Fibroblast of skin of left biceps (primary cell): ENCODE measurements around the gene OR52N5.
A peak's percentile ranks its signal among the peaks of the same experiment; 100 is the strongest.

Experiments
- DNase-seq, 2 experiments: peaks; one replicate each; pipeline ENCODE4 v3.0.0-alpha.2; 2013; ENCODE audit warnings: low read depth in 2 of 2

OR52N5 gene

DNA sequence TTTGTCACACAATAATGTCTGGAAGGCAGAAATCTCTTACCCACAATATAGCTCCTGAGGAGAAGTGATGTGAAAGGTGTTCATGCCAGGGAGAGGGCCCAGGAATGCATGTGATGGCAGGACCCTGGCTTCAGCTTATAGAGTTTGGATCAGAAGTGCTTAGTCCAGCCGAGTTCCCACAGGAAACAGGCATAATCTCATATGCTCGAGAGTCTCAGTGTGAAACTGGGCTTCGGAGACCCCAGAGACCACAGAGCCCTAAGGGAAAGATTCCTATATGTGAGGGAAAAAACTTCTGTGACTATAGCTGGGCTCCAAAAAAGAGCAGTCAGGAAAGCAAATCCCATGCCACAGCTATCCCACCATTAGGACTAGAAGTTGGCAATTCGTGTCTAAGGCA, at the start of gene OR52N5:
OR52N5 (minus strand) TSS at position 101 of the 400 bp plus-strand sequence. CDS start 4,721 bp downstream, outside the sequence.
- no peak for DNase-seq

DNA sequence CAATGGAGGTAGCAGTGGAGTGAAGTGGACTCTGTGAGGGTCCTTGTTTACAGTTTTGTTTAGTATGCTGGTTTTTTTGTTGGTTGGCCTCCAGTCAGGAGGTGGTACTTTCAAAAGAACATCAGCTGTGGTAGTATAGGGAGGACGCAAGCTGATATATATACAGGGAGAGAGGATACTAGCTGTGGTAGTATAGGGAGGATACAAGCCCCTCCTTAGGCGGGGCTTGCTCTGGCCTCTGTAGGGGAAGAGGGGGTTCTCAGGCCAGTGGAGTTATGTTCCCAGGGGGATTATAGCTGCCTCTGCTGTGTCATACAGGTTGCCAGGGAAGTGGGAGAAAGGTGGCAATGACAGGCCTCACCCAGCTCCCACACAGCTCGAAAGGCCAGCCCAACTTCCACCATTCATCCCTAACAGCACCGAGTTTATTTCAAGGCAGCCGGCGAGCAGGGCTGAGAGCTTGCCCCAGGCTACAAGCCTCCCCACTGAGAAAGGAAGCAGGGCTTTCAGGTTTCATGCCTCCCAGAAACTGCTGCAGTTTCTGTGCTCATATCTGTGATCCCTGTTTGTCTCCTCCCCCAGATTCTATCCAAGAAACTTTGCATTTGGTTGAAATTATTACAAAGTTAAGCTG, 48.2 kb upstream of the OR52N5 start:
- no peak for DNase-seq

DNA sequence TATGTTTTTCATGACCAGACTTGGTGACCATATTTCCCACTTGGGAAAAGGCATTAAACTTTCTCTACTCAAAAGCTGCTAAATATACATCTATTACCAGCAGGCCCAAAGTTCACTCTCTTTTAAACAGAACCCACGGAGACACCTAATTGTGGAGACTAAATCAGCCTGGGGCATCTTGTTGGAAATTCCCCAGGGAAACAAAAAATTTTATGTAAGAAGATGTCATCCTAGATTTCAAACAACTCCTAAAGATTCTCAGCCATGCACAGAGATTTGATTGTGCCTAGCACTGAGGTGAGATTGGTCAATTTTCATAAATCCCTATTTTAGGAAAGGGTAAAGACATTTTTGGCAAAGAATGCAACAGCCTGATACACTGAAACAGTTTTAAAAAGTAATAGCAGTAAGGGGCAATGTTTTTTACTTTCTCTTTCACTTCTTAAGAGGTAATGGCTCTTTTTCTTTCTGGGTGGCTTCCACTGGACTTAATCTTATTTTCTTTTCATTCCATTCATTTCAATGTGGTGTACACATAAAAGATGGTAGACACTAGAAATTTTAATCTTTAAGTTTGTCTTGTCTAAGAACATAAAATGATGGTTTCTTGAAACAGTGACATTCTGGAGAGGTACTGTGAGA, 35.2 kb upstream of the OR52N5 start:
- no peak for DNase-seq

DNA sequence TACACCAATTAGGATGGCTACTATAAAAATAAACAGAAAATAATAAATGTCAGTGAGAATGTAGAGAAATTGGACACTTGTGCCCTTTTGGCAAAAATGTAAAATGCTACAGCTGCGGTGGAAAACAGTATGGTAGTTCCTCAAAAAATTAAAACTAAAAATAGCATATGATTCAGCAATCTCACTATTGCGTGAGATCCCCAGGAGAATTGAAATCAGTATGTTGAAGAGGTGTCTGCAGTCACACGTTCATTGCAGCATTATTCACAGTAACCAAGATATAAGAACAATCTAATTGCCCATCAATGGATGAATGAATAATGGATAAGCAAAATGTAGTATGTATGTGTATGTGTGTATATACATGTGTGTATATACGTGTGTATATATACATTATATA, 32.4 kb upstream of the OR52N5 start:
- no peak for DNase-seq

DNA sequence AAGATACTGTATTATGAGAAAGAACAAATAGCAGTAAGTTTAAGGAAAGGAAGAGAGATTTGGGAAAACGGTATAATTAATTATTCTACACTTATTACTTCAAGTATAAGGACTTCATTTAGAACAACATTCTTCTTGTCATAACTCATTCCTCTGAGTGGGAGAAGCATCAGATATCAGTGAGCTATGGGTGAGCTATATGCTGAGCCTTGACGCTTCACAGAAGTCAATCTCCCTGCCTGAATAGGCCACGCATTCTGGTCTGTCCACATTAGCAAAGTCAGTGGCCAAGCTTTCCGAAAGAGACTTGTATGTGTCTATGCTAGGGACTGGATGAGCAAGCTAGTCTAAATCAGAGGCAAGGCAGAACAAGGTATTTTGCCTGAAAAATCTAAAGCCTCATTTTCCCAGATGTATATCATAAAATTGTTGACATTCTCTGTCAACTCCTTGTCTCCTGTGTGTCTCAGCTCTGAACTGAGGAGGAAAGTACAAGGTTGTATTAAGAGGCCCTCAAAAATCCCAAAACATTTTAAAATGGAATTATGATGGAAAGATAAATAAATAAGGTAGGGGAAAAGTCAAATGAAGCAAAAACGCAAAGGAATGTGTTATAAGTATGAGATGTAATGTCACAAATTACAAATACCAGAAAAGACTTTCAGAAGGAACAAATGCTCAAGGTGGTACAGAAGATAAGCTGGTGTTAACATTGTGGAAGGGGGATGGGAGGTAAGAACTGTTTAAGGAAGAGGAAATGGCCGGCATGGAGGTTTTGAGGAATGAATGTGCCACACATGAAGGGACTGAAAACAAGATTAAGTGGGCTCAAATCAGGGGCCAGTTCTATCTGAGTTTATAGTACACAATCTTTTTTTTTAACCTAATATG, 27.0 kb upstream of the OR52N5 start:
- no peak for DNase-seq

DNA sequence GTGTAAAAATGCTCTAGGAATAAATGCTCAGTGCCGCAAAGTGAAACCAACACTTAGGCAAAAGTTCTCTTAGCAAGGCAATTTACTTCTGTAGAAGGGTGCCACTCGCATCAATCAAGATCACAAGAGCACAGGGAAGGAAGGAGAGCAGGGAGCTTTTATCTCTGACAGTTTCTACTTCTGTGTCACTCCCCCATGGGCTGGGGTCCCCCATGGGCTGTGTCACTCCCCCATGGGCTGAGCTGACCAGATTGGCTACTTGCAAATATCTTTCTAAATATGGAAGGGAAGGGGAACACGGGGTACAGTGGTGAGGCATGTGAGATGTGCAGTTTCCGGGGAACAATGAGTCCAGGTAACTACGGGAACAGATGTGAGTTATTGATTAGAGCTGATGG, 26.0 kb upstream of the OR52N5 start:
- DNase-seq = no peak

DNA sequence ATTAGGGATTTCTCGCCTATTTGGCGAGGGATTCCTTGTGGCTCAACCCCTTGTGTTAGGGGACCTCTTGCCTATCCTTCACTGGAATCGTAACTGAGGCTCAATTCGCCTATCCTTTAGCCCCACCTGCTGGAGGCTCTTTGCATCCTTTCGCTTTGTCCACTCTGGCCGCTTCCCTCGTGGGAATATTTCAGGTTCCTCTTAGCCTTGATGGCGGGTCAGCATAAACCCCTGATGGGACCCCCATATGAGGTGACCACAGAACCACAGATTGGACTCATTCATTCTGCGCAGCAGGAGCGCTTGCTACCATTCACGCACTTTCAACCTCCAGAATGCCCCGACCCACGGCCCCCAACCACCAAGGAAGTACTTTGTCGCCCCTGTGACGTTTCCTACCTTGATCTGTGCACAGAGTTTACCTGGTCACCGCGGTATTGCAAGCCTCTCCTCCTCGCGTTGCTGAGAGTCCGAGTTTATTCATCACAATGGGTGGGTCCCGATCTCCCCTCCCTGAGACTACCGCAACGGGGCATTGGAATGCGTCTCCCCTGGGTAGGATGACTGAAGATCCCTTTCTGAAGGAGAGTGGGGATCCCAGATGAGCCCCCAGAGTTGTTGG, 25.5 kb upstream of the OR52N5 start, which contains the start of gene OR52N2:
OR52N2 (plus strand) TSS at position 425 of the 622 bp plus-strand sequence. CDS start 11,412 bp downstream, outside the sequence.
- peak; percentile 21 to 29 for DNase-seq

DNA sequence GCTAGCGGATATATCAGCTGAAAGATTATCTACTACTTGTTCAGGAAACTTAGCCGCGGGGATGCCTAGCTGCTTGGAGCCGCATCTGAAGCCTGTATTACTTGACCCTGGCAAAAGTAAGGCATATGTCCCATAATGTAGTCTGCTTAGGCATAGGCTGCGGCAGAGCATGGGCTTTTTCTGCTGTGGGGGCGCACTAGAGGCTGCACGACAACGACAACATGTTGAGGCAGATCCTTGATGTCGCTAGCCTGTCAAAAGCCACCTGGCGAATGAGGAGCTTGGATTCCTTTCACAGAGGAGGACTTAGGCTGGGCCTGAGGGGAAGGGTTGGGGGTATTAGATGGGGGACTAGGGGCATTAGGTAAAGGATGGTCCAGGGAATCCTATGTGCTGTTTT, 24.4 kb upstream of the OR52N5 start:
- DNase-seq = no peak

DNA sequence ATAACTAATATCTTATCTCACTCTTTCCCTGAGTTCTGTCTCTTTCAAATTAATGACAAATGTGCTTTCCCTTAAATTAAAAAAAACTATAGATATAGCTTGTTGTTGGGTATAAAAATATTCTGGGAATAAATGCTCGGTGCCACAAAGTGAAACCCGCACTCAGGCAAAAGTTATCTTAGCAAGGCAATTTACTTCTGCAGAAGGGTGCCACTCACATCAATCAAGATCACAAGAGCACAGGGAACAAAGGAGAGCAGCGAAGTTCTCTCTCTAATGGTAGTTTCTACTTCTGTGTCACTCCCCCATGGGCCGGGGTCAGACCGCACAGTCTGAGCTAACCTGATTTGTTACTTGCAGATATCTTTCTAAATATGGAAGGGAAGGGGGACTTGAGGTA, 20.8 kb upstream of the OR52N5 start:
- DNase-seq = no peak

DNA sequence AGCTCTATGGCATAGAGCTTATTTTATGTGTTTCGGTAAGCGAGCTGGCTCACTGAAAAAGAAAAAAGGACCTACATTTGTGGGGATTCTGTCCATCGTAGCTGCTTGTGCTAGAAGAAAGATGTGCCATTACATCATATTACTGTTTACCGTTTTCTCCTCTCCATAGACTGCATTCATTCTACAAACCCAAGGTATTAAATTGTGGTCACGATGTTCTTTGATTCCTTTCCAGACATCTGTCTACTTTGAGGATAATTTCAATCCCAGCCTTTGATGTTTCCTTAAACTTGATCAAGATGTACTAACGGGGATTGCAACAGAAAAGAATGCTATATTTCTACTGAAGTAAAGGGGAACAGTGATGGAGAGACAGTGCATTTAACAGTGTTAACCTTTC, 13.4 kb upstream of the OR52N5 start:
- DNase-seq = no peak

DNA sequence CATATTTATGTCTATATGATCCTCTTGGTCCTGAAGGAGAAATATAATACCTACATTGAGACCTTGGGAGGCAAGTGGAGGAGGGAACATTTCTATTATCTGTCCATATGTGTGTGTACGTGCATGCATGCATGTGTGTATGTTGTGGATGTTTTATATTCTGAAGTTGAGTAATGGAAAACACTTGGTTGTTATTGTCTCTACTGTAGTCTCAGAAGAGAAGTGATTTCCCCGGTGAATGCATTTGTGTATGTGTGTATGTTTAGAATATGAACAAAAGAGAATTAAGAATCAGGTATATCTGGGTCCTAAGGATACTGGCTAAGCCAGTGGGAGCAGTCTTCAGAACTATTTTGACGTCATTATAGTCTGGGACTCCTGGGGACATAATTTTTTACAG, 8.0 kb upstream of the OR52N5 start, which contains the start of gene OR52N1:
OR52N1 (minus strand) TSS at position 101 of the 400 bp plus-strand sequence. CDS start 2,449 bp downstream, outside the sequence.
- DNase-seq = no peak

DNA sequence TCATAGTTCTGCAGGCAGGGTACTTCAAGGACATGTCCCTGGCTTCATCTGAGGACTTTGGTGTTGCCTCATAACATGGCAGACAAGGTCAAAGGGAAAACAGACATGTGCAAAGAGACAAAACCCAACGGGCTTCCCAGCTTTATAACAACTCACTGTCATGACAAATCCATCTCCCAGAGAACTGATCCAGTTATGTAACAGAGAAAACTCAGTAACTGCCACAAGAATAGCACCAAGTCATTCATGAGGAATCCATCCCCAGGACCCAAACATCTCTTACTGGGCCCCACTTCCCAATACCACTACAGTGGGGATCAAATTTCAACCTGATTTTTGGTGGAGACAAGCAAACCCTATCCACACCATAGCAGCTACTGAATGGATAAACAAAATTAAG, 16.1 kb downstream of the OR52N5 start:
- no peak for DNase-seq

DNA sequence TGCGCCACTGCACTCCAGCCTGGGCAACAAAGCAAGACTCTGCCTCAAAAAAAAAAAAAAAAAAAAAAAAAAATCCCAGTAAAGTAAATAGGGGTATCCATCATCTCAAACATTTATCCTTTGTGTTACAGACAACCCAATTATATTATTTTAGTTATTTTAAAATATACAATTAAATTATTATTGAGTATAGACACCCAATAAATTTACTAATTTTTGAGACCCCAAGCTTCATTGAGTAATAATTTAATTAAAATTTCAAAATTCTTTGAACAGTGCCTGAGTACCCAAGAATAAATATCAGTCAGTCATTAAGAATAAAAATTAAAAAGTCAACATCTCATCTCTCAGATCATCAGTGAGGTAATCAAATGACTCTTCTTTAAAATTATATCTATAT, 29.2 kb downstream of the OR52N5 start, which contains the start of gene OR52N4:
OR52N4 (plus strand) TSS at position 301 of the 400 bp plus-strand sequence. CDS start 498 bp downstream, outside the sequence.
- no peak for DNase-seq

DNA sequence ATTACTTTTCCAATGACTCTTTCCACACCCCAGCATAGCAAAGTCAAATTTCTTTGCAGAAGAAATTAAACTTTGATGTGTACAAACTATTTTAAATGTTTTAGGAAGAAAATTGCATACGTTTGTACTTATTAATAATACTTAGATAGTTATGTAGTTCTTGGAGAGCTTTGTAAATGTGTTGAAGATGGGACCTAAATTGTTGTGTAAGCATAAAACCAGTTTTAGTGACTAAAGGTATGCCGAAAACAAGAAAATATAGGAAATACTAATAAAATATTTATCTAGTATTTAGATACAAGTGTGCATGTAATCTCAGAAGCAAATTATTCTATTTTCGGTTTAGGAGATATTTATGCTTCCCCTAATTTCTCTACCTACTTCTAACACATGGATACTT, 33.3 kb downstream of the OR52N5 start:
- no peak for DNase-seq

DNA sequence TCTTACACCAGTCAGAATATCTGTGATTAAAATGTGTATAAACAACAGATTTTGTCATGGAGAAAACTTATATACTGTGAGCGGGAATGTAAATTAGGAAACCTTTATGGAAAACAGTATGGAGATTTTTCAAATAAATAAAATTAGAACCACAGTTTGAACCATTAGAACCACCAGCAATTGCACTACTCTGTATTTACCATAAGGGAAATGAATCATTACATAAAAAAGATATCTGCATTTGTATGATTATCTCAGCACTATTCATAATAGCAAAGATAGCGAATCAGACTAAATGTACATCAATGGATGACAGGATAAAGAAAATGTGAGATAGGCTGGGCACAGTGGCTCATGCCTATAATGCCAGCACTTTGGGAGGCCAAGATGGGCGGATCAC, 36.5 kb downstream of the OR52N5 start:
- DNase-seq = no peak

DNA sequence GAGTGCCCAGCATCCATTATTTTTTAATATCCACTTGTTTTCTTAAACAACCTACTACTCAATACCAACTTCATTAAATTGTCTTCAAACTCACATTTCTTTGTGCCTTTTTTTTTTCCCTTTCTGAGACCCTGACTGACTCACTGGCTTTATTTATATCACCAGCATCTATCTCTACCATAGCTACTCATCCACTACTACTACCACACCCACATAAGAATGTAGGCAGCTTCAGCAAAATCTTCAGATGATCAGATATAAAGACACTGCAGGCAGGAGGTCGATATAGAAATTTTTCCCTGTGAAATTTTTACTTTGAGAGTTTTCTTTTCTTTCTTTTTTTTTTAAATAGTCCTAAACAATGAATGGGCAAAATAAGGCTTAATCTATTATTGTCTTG, 44.7 kb downstream of the OR52N5 start:
- DNase-seq = no peak

DNA sequence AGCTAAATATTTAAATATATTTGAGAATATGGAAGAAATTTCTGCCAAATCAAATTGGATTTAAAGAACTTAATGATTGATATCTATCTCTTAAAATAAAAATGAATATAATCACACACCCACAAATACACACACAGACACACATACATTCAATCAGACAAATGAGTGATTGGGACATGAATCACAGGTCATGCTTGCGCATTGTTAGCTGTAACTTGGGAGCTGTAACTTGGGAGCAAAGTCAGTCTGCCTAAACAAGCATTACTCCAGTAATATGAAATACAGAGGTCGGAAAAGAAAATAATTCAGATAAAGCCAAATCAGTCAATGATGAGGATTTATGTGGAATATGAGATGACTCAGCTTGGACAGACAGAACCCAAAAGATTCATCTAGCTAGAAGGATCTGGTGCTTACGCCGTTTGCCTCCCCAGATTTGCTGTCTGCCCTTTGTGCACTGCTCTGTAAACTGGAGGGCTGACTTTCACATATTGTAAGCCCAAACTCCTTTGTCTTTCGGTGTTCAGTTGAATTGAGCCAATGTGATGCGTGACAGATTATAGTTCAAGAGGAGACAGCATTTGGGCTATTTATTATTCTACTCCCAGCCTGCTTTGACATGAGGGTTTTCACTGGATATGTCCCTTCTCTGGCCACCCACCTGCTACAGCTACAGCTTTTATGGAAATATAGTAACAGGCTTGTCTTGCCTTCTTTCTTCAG, 45.3 kb downstream of the OR52N5 start:
- DNase-seq = no peak

DNA sequence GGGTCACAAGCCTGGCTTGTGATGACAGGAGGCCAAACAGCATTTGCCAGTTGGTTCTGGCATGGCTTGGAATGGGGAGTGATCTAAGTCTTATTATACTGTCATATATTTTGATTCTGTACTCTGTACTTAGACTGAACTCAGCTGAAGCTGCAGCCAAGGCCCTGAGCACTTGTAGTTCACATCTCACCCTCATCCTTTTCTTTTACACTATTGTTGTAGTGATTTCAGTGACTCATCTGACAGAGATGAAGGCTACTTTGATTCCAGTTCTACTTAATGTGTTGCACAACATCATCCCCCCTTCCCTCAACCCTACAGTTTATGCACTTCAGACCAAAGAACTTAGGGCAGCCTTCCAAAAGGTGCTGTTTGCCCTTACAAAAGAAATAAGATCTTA, 46.1 kb downstream of the OR52N5 start:
- peak in 1 of 2 experiments; percentile 4 for DNase-seq

DNA sequence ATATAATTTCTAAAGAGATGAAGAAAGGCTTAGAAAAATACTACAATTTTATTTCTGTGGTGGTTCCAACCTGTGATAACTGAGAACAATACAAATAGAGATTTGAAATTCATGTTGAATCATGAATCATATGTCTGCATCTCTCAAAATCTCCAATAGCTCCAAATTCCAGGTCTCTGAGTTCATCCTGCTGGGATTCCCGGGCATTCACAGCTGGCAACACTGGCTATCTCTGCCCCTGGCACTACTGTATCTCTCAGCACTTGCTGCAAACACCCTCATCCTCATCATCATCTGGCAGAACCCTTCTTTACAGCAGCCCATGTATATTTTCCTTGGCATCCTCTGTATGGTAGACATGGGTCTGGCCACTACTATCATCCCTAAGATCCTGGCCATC, 46.8 kb downstream of the OR52N5 start, which contains the start of gene OR56B1:
OR56B1 (plus strand) TSS at position 53 of the 400 bp plus-strand sequence; CDS start at position 122, 69 bp downstream.
- DNase-seq = no peak

DNA sequence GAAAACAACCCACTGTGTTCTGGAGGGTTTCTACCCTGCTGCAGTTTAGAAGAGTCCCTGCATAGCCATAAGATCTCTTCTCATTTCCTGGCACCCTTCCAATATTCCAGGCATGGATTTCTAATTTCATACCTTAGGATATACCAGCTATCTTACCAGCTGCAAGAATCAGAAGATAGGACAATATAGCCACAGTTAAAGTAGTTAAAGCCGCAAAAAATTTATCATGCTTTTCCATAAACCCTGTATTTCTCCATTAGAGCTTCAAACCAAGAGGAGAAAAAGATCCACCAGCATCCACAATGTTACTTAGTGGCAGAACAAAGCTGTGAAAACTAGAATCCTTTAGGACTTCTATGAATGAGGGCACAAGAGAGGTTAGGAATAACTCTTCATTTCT, 55.5 kb downstream of the OR52N5 start:
- no peak for DNase-seq

DNA sequence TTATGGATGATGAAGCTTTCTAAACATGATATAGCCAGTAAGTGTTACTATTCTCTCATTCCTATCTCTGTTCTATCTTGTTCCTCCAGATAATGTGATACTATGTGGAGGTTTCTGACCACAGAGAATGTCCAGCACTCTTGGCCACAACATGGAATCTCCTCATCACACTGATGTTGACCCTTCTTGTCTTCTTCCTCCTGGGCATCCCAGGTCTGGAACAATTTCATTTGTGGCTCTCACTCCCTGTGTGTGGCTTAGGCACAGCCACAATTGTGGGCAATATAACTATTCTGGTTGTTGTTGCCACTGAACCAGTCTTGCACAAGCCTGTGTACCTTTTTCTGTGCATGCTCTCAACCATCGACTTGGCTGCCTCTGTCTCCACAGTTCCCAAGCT, 56.8 kb downstream of the OR52N5 start:
- DNase-seq = no peak
